Adrenal gland (tissue), 5 donors: ENCODE data around the gene RPS6KA4.

Experiments
- CTCF ChIP-seq, 6 experiments: fragments of 450-650 bp in 4 of 6; fragments of 200-600 bp in 2 of 6; sonication (generic) in 1 of 6; IDR thresholded peaks; 1 replicate in 5 of 6; 2 replicates in 1 of 6; pipeline versions ENCODE4 v1.5.1 to v1.8.0; 2016 to 2021; ENCODE audit warnings: antibody characterized with exemption in 6 of 6, mild to moderate bottlenecking in 2 of 6, moderate library complexity in 1 of 6
- POLR2A ChIP-seq, 2 donors: fragments of 450-650 bp; IDR thresholded peaks; one replicate each; pipeline ENCODE4 v1.6.1; 2017; ENCODE audit warnings: antibody characterized with exemption in 2 of 2, mild to moderate bottlenecking in 2 of 2, moderate library complexity in 1 of 2
- donor health status: DM: no; HTN: no; CAD: no.

- TF ChIP-seq CTCF (IDR thresholded peaks at IDR 0.05): no peak
- TF ChIP-seq POLR2A (IDR thresholded peaks at IDR 0.05): no peak
These were observed 942 bp upstream of the RPS6KA4 start for GRCh38 chr11:64357904-64358535.
